Measurements from ENCODE around the gene NIT1.

NIT1 gene

DNA sequence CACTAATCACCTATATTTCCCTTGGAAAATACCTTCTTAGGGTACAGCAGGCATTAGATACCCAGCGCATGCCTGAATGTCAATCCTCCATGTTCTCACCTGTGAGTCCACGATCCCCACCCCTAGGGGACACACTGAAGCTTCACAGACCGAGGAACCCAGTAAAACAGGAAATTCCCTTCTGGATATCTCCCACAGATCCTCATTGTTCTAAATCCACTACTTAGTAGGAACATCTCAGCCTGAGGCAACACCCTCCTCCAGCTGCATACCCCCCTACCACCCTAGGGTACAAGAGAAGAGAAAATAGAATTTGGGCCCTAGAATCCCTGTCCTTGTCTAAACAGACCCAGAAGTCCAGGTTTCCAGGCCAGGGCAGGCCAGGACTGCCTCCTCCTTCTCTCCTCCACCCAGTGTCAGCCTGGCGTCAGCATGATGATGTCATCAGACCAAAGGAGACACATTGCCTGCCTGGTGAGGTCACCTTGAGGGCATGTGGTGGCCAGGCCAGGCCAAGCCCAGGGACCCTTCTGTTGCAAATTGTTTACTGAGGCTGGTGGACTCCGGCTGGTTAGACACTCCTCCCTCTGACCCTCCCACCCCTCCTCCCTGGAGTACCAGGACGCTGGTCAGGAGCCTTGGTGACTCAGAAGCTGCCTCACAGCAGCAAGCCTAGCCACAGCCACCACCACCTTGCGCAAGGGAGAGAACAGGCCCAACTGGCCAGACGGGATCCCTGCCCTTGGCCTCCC is 34.7 kb upstream of the NIT1 start:
- Histone ChIP-seq H3K9ac (ENCODE audit: low read length) (no peak overlapping the region), H4K20me1 (ENCODE audit: insufficient read depth, low read length) (no peaks in the 10 kb centered on the region), H3F3A (ENCODE audit: insufficient read depth, low read length) (no peaks in the 10 kb centered on the region), H3K4me2 (ENCODE audit: low read depth, low read length) (no peak overlapping the region), H3K4me3 (ENCODE audit: low read length) (no peak overlapping the region), H3K27me3 (replicated peaks; ENCODE audit: insufficient read depth, low read length) (no peaks in the 10 kb centered on the region), H3K4me1 (ENCODE audit: low read length) (no peaks in the 10 kb centered on the region), H3K79me2 (ENCODE audit: low read length) (no peaks in the 10 kb centered on the region), H3K9me3 (replicated peaks; ENCODE audit: insufficient read depth, low read length) (no peaks in the 10 kb centered on the region), H2AFZ (ENCODE audit: low read length) (no peak overlapping the region), H3K36me3 (replicated peaks; ENCODE audit: insufficient read depth, low read length) (no peaks in the 10 kb centered on the region), H3K27ac (ENCODE audit: low read length) (no peak overlapping the region), H3K9me2 (replicated peaks; ENCODE audit: insufficient read depth, low read length) (no peaks in the 10 kb centered on the region)
- no peak for DNase-seq
- TF ChIP-seq EZH2phosphoT487 (IDR thresholded peaks at IDR 0.05; ENCODE audit: low read length) (no peak), EZH2 (optimal IDR thresholded peaks at IDR 0.05; ENCODE audit: low read depth, low read length) (no peak)

DNA sequence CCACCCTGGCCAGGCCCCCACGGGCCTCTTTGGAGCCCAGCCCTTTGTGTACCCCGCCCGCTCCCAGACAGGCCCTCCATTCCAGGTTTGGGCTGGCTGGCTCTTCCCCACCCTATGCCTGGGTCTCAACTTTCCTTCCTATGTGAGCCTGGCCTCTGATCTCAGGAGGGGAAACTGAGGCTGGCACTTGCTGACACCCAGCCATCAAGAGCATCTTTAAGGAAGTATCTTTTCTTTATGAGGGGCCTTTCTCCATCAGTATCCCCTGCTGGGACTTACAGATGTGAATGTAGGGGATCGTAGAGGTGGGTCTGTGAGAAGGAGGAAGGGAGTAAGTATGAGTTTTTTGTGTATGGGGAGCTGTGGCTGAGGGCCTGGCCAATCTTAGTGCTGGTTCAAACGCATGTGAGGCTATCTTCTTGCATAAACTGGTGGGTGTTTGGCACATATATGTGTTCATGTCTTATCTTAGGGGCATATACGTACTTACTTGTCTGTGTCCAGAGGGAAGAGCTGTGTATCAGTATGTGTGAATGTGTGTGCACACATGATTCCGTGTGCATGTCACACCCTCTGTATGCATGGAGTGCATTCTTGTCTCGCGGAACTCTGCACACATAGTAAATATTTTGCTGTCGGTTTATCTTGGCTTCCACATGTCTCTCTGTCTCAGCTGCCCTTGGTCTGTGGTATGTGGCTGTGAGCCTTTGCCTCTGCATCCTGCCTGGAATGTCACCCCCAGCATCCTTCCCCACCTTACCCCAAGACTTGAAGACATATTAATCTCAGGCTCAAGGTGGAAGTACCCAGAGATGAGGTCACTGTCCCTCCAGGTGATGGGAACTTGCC is 33.9 kb upstream of the NIT1 start:
- H3K27ac ChIP-seq (ENCODE audit: low read length): no peak overlapping the region
- H3K79me2 ChIP-seq (ENCODE audit: low read length): no peaks in the 10 kb centered on the region
- H3K9me2 ChIP-seq (replicated peaks; ENCODE audit: insufficient read depth, low read length): no peaks in the 10 kb centered on the region
- H3K9me3 ChIP-seq (replicated peaks; ENCODE audit: insufficient read depth, low read length): no peaks in the 10 kb centered on the region
- H3K27me3 ChIP-seq (replicated peaks; ENCODE audit: insufficient read depth, low read length): no peaks in the 10 kb centered on the region
- H3K36me3 ChIP-seq (replicated peaks; ENCODE audit: insufficient read depth, low read length): no peaks in the 10 kb centered on the region
- no peak for DNase-seq
- H4K20me1 ChIP-seq (ENCODE audit: insufficient read depth, low read length): no peaks in the 10 kb centered on the region
- no peak overlapping the region for H3K9ac ChIP-seq (ENCODE audit: low read length)
- no peak overlapping the region for H3K4me3 ChIP-seq (ENCODE audit: low read length)
- H3F3A ChIP-seq (ENCODE audit: insufficient read depth, low read length): no peaks in the 10 kb centered on the region
- TF ChIP-seq, protein P1, sequence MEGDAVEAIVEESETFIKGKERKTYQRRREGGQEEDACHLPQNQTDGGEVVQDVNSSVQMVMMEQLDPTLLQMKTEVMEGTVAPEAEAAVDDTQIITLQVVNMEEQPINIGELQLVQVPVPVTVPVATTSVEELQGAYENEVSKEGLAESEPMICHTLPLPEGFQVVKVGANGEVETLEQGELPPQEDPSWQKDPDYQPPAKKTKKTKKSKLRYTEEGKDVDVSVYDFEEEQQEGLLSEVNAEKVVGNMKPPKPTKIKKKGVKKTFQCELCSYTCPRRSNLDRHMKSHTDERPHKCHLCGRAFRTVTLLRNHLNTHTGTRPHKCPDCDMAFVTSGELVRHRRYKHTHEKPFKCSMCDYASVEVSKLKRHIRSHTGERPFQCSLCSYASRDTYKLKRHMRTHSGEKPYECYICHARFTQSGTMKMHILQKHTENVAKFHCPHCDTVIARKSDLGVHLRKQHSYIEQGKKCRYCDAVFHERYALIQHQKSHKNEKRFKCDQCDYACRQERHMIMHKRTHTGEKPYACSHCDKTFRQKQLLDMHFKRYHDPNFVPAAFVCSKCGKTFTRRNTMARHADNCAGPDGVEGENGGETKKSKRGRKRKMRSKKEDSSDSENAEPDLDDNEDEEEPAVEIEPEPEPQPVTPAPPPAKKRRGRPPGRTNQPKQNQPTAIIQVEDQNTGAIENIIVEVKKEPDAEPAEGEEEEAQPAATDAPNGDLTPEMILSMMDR (IDR thresholded peaks at IDR 0.05; ENCODE audit: low read length): no peak
- TF ChIP-seq EZH2phosphoT487 (IDR thresholded peaks at IDR 0.05; ENCODE audit: low read length): no peak
- no peak overlapping the region for H2AFZ ChIP-seq (ENCODE audit: low read length)
- no peaks in the 10 kb centered on the region for H3K4me1 ChIP-seq (ENCODE audit: low read length)
- no peak overlapping the region for H3K4me2 ChIP-seq (ENCODE audit: low read depth, low read length)

DNA sequence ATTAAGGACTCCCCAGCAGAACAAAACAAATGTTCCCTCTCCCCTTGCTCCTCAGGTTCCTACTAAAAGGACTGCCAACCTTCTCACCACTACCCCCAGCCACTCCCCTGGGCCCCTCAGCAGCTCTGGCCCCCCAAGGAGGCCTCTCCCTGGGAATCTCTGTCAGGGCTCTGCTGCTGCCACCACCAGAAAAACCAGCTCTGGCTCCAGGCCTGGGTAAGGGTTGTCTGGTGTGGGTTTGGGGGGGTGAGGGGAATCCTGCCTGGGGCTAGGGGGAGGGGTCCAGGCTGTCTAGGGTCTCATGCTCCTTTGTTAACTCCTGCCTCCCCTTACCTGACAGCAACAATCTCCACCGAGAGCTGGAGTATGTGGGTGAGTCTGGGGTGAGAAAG is 33.3 kb upstream of the NIT1 start:
- Histone ChIP-seq H3K9me3 (replicated peaks; ENCODE audit: insufficient read depth, low read length) (no peaks in the 10 kb centered on the region), H3K79me2 (ENCODE audit: low read length) (no peaks in the 10 kb centered on the region), H3K4me2 (ENCODE audit: low read depth, low read length) (no peak overlapping the region), H3F3A (ENCODE audit: insufficient read depth, low read length) (no peaks in the 10 kb centered on the region), H3K4me3 (ENCODE audit: low read length) (no peak overlapping the region), H3K27me3 (replicated peaks; ENCODE audit: insufficient read depth, low read length) (no peaks in the 10 kb centered on the region), H3K27ac (ENCODE audit: low read length) (no peak overlapping the region), H2AFZ (ENCODE audit: low read length) (no peak overlapping the region), H3K9ac (ENCODE audit: low read length) (no peak overlapping the region), H4K20me1 (ENCODE audit: insufficient read depth, low read length) (no peaks in the 10 kb centered on the region), H3K9me2 (replicated peaks; ENCODE audit: insufficient read depth, low read length) (no peaks in the 10 kb centered on the region), H3K4me1 (ENCODE audit: low read length) (no peaks in the 10 kb centered on the region), H3K36me3 (replicated peaks; ENCODE audit: insufficient read depth, low read length) (no peaks in the 10 kb centered on the region)
- DNase-seq: no peak
- TF ChIP-seq, protein P1 (IDR thresholded peaks at IDR 0.05; ENCODE audit: low read length): no peak
- TF ChIP-seq EZH2phosphoT487 (IDR thresholded peaks at IDR 0.05; ENCODE audit: low read length) (no peak), EZH2 (optimal IDR thresholded peaks at IDR 0.05; ENCODE audit: low read depth, low read length) (no peak)

All from MM.1S (cell line).